PFSK-1 (cell line): ENCODE measurements around the gene TEX14.
A peak's percentile ranks its signal among the peaks of the same experiment; 100 is the strongest.

Source experiments
- FOXP2 ChIP-seq: optimal IDR thresholded peaks from 2 replicates; pipeline ENCODE3; 2011; ENCODE audit warnings: borderline replicate concordance, control low read depth, inconsistent platforms; ENCODE audit not compliant: insufficient read depth; ENCODE audit errors: extremely low read length, extremely low read depth
- POLR2AphosphoS5 ChIP-seq: IDR thresholded peaks from 2 replicates; pipeline ENCODE4 v1.6.1; 2012; ENCODE audit warnings: low read depth, mild to moderate bottlenecking, control low read depth, low read length, moderate library complexity
- REST ChIP-seq, 2 experiments: IDR thresholded peaks; 2 replicates each; pipeline versions ENCODE4 v1.6.1 to v1.8.0; 2011 to 2012; ENCODE audit warnings: low read depth in 2 of 2, low read length in 2 of 2, control low read depth in 1 of 2, inconsistent platforms in 1 of 2, mild to moderate bottlenecking in 1 of 2, moderate library complexity in 1 of 2; ENCODE audit not compliant: insufficient read depth in 1 of 2
- SIN3A ChIP-seq: IDR thresholded peaks from 2 replicates; pipeline ENCODE4 v1.6.1; 2012; ENCODE audit warnings: mild to moderate bottlenecking, low read length, moderate library complexity, borderline replicate concordance; ENCODE audit not compliant: insufficient read depth
- TAF1 ChIP-seq: IDR thresholded peaks from 2 replicates; pipeline ENCODE4 v1.6.1; 2012; ENCODE audit warnings: low read length, control low read depth, borderline replicate concordance; ENCODE audit not compliant: insufficient read depth

The TEX14 gene

DNA sequence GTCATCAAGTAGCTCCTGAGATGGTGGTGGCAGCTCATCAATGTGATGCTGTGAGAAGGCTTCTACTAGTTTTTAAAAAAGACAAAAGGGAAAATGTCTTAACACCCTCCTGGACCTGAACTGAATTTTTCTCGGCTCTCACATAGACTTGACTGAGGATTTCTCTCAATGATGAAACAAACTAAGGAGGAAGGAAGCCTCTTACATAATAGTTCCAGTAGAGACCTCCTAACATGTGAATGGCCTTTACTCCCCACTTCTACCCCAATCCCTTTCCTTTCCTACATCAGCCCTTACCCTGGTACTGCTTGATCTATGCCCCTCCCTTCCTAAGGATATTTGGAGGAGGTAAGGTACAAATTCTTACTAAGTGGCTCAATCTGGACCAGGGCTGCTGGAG, 122.6 kb downstream of the TEX14 start:
- TF ChIP-seq FOXP2: no peak
- TF ChIP-seq SIN3A: no peak
- TF ChIP-seq TAF1: no peak
- TF ChIP-seq REST (IDR thresholded peaks at IDR 0.05; ENCODE audit: insufficient read depth in 1 of 2, low read depth in 2 of 2, low read length in 2 of 2): no peak
- no peak for TF ChIP-seq POLR2AphosphoS5

- TF ChIP-seq POLR2AphosphoS5 (no peak), FOXP2 (no peak), REST (IDR thresholded peaks at IDR 0.05; ENCODE audit: insufficient read depth in 1 of 2, low read depth in 2 of 2, low read length in 2 of 2) (peak in 1 of 2 experiments; percentile 74; a peak in 2 of 4 replicates)
Measured at GRCh38 chr17:58568044-58568799, 123.6 kb downstream of the TEX14 start.

DNA sequence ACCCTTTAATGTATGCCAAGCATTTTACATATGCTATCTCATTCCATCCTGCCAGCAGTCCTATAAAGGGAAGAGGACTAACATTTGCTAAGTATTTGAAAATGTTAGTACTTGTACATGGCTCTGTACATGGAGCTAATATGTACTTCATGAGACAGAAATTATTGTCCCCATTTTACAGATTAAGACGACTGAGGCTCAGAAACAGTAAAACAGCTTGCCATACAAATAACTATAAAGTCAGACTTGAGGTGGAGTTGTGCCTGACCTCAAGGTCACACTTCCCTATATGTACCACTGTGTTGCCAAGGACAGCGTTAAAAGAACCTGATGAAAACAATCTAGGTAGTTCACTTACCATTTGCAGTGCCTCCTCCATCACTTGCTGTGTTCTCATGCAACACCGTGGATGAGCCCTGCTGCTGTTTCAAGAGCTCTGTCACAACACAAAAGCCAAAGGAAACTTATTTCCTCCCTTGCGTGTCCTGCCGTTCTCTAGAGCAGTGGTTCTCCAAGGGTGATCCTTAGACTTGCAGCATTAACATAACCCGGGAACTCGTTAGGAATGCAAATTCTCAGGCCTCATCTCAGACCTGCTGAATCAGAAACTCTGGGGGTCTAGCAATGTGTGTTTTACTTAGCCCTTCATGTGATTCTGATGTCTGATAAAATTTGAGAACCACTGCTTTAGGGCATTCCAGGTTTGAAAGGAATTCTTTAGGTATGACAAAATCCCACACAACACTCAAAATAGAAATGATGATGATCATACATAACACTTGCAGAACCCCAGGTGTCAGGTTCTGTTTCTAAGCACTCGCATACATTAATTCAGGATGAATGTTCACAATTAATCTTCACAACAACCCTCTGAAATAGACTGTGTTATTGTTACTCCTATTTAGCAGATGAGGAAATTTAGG, 126.2 kb downstream of the TEX14 start:
- TF ChIP-seq SIN3A: no peak
- no peak for TF ChIP-seq POLR2AphosphoS5
- TF ChIP-seq FOXP2: no peak
- no peak for TF ChIP-seq TAF1
- no peak for TF ChIP-seq REST (IDR thresholded peaks at IDR 0.05; ENCODE audit: insufficient read depth in 1 of 2, low read depth in 2 of 2, low read length in 2 of 2)

GRCh38 chr17:58564971-58565370, 126.9 kb downstream of the TEX14 start:
- TF ChIP-seq SIN3A (no peak), POLR2AphosphoS5 (no peak), TAF1 (no peak), REST (IDR thresholded peaks at IDR 0.05; ENCODE audit: insufficient read depth in 1 of 2, low read depth in 2 of 2, low read length in 2 of 2) (no peak), FOXP2 (no peak)
